Gastroesophageal sphincter (tissue), 4 donors: ENCODE results near the gene SMURF2. TPM values are rescaled to one million over a fixed set of nuclear protein-coding genes. Genes with fewer than 3 reads are reported as not detected.

Source experiments
- ATAC-seq: fragments of 150-250 bp; one replicate; pipeline ENCODE4 v1.9.1; 2016; ENCODE audit warnings: mild to moderate bottlenecking, moderate library complexity
- H3K27ac ChIP-seq, 4 donors: fragments of 200-600 bp; sonication (generic) in 3 of 4; 1 replicate in 3 of 4; 2 replicates in 1 of 4; pipeline ENCODE4 v1.5.1; 2016 to 2019
- H3K27me3 ChIP-seq: fragments of 200-600 bp; sonication (generic); one replicate; pipeline ENCODE4 v1.5.1; 2019
- H3K36me3 ChIP-seq, 2 donors: fragments of 200-600 bp; sonication (generic); one replicate each; pipeline ENCODE4 v1.5.1; 2019; ENCODE audit warnings: control low read depth in 1 of 2
- H3K4me1 ChIP-seq, 3 donors: fragments of 200-600 bp; sonication (generic); 1 replicate in 2 of 3; 2 replicates in 1 of 3; pipeline ENCODE4 v1.5.1; 2016 to 2019; ENCODE audit warnings: control low read depth in 2 of 3
- H3K4me3 ChIP-seq, 2 donors: fragments of 200-600 bp; sonication (generic); one replicate each; pipeline ENCODE4 v1.5.1; 2019; ENCODE audit warnings: mild to moderate bottlenecking in 1 of 2, moderate library complexity in 1 of 2
- H3K9me3 ChIP-seq, 3 donors: fragments of 200-600 bp; sonication (generic); one replicate each; pipeline ENCODE4 v1.5.1; 2017 to 2019; ENCODE audit warnings: control low read depth in 2 of 3
- CTCF ChIP-seq, 4 experiments: fragments of 200-600 bp in 2 of 4; fragments of 450-650 bp in 2 of 4; sonication (generic) in 1 of 4; IDR thresholded peaks; one replicate each; pipeline ENCODE4 v1.5.1; 2017 to 2019; ENCODE audit warnings: antibody characterized with exemption in 4 of 4, mild to moderate bottlenecking in 2 of 4, moderate library complexity in 2 of 4
- EP300 ChIP-seq: sonication (generic); formaldehyde crosslinking; IDR thresholded peaks from one replicate; pipeline ENCODE4 v1.6.1; 2017; ENCODE audit warnings: antibody characterized with exemption, mild to moderate bottlenecking
- POLR2A ChIP-seq, 2 donors: fragments of 450-650 bp; IDR thresholded peaks; one replicate each; pipeline ENCODE4 v1.6.1; 2017; ENCODE audit warnings: antibody characterized with exemption in 2 of 2, mild to moderate bottlenecking in 2 of 2, moderate library complexity in 1 of 2
- POLR2AphosphoS5 ChIP-seq: sonication (generic); formaldehyde crosslinking; IDR thresholded peaks from one replicate; pipeline ENCODE4 v1.6.1; 2017; ENCODE audit warnings: antibody characterized with exemption
- WGBS, 2 donors: methylation state at CpG; one replicate each; pipeline ENCODE4 v1.1.5; 2018; ENCODE audit warnings: low coverage in 1 of 2; 5-methylcytosine and 5-hydroxymethylcytosine counted together
- total RNA-seq, 4 donors: library from RNA; depleted of rRNA; stranded (reverse); fragments of >200 nt; gene quantifications; one replicate each; pipeline ENCODE4 v1.1.0, GENCODE V29; 2016

Gene SMURF2
- total RNA-seq, 4 donors from 2014 or later = 35.0 to 60.8 (median 37.9) TPM

GRCh38 chr17:64648234-64648633 is 13.9 kb downstream of the SMURF2 start:
- H3K4me1 ChIP-seq = peaks cover 0 to 78% (median 0%) of the 10 kb centered on the region in 3 donors
- H3K27me3 ChIP-seq = no peaks in the 10 kb centered on the region
- ATAC-seq = no peak
- H3K27ac ChIP-seq = no peak overlapping the region
- no peak overlapping the region for H3K4me3 ChIP-seq
- no peaks in the 10 kb centered on the region for H3K9me3 ChIP-seq
- TF ChIP-seq POLR2AphosphoS5 (no peak), CTCF (IDR thresholded peaks at IDR 0.05) (no peak), EP300 (no peak), POLR2A (IDR thresholded peaks at IDR 0.05) (no peak)
- 88% methylated on average over 1 of the region's 1 CpG; no CpG with 5 or more reads in 1 of the 2 donors for WGBS, 2 donors
- H3K36me3 ChIP-seq = peaks cover 0 to 4% of the 10 kb centered on the region in 2 donors

DNA sequence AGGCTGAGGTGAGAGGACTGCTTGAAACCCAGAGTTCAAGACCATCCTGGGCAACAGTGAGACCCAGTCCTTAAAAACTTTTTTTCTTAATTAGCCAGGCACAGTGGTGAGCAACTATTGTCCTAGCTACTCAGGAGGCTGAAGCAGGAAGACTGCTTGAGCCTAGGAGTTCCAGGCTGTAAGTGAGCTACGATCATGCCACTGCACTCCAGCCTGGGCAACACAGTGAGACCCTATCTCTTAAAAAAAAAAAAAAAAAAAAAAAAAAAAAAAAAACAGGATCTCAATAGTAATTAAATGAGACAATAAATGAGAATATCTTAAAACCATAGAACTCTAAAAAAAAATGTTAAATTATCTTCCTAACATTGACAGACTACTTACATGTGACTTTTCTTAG is 14.3 kb downstream of the SMURF2 start:
- no peak overlapping the region for H3K27ac ChIP-seq
- WGBS, 2 donors = no CpG with 5 or more reads among the region's 1 CpG
- H3K9me3 ChIP-seq = no peaks in the 10 kb centered on the region
- ATAC-seq = no peak
- no peaks in the 10 kb centered on the region for H3K27me3 ChIP-seq
- no peak for TF ChIP-seq POLR2A (IDR thresholded peaks at IDR 0.05)
- no peak for TF ChIP-seq POLR2AphosphoS5
- TF ChIP-seq CTCF (IDR thresholded peaks at IDR 0.05) = no peak
- H3K4me1 ChIP-seq = peaks cover 0 to 74% (median 0%) of the 10 kb centered on the region in 3 donors
- peaks cover 0 to 4% of the 10 kb centered on the region in 2 donors for H3K36me3 ChIP-seq
- no peak overlapping the region for H3K4me3 ChIP-seq

DNA sequence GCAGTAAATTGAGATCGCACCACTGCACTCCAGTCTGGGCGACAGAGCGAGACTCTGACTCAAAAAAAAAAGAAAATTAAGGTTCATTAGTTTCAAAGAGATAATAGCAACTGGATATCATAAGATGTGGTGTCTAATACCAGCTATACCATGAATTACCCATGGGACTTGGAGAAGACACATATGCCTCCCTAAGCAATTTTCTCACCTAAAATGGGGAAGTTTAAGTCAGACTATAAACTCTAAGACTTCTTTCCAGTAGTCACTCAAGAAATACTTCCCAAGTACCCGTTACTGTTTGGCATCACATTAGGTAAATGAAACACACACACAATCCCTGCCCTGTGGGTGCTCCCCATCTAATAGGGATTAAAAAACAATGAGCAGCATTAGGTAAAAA is 22.6 kb downstream of the SMURF2 start:
- ATAC-seq = no peak
- no peak overlapping the region for H3K27ac ChIP-seq
- no peak overlapping the region for H3K4me3 ChIP-seq
- TF ChIP-seq POLR2AphosphoS5 = no peak
- TF ChIP-seq CTCF (IDR thresholded peaks at IDR 0.05) = no peak
- no peak for TF ChIP-seq EP300
- TF ChIP-seq POLR2A (IDR thresholded peaks at IDR 0.05) = no peak
- H3K9me3 ChIP-seq = no peaks in the 10 kb centered on the region
- no peaks in the 10 kb centered on the region for H3K36me3 ChIP-seq
- WGBS, 2 donors = 77 to 100% methylated on average over 1 to 2 of the region's 4 CpGs
- peaks cover 0 to 46% (median 0%) of the 10 kb centered on the region in 3 donors for H3K4me1 ChIP-seq
- no peaks in the 10 kb centered on the region for H3K27me3 ChIP-seq

DNA sequence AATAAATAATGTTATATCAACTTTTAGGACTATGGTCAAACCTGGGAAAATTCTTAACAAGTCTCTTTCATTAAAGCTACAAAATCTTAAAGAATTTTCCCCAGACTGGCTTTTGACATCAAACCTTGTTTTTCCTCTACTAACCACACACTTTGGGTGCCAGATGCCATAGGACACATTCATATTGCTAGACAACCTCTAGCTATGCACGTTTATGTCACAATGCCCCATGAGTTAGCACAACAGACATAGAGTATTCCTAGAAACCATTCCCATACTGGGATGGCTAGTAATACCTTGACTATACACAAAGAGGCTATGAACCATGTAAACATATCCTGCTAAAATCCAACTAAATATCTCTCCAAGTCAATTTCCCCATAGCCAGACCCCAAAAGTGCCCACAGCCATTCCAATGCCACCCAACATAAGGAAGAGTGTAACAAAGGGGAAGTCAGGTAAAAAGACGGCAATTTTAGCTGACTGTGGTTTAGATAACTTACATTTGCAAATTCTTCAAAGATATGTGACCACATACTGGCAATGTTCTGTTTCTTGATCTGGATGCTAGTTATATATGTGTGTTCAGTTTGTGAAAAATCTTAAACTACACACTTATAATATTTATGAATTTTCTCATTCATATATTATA is 23.4 kb downstream of the SMURF2 start:
- Histone ChIP-seq H3K4me1 (peaks cover 0 to 45% (median 0%) of the 10 kb centered on the region in 3 donors), H3K36me3 (no peaks in the 10 kb centered on the region), H3K9me3 (no peaks in the 10 kb centered on the region), H3K4me3 (no peak overlapping the region), H3K27ac (no peak overlapping the region), H3K27me3 (no peaks in the 10 kb centered on the region)
- ATAC-seq = no peak
- WGBS, 2 donors = 71 to 77% methylated on average over 2 of the region's 2 CpGs
- no peak for TF ChIP-seq POLR2A (IDR thresholded peaks at IDR 0.05)
- no peak for TF ChIP-seq CTCF (IDR thresholded peaks at IDR 0.05)
- no peak for TF ChIP-seq EP300
- no peak for TF ChIP-seq POLR2AphosphoS5

GRCh38 chr17:64635647-64636305 is 26.3 kb downstream of the SMURF2 start:
- Histone ChIP-seq H3K27ac (no peak overlapping the region), H3K4me1 (peaks cover 2 to 54% (median 5%) of the 10 kb centered on the region in 3 donors), H3K4me3 (no peak overlapping the region), H3K27me3 (no peaks in the 10 kb centered on the region), H3K36me3 (no peaks in the 10 kb centered on the region), H3K9me3 (no peaks in the 10 kb centered on the region)
- 50 to 80% methylated on average over 1 of the region's 1 CpG for WGBS, 2 donors
- TF ChIP-seq POLR2A (IDR thresholded peaks at IDR 0.05) = no peak
- no peak for TF ChIP-seq POLR2AphosphoS5
- TF ChIP-seq CTCF (IDR thresholded peaks at IDR 0.05) = no peak
- TF ChIP-seq EP300 = no peak
- ATAC-seq = no peak
